Adrenal gland (tissue), 5 donors: ENCODE data around the gene HIBCH.

Experiments
- POLR2A ChIP-seq, 2 donors: fragments of 450-650 bp; IDR thresholded peaks; one replicate each; pipeline ENCODE4 v1.6.1; 2017; ENCODE audit warnings: antibody characterized with exemption in 2 of 2, mild to moderate bottlenecking in 2 of 2, moderate library complexity in 1 of 2
- TF ChIP-seq, protein P1 (sequence below), 6 experiments: fragments of 450-650 bp in 4 of 6; fragments of 200-600 bp in 2 of 6; sonication (generic) in 1 of 6; IDR thresholded peaks; 1 replicate in 5 of 6; 2 replicates in 1 of 6; pipeline versions ENCODE4 v1.5.1 to v1.8.0; 2016 to 2021; ENCODE audit warnings: antibody characterized with exemption in 6 of 6, mild to moderate bottlenecking in 2 of 6, moderate library complexity in 1 of 6
- donor health status: DM: no; HTN: no; CAD: no.

DNA sequence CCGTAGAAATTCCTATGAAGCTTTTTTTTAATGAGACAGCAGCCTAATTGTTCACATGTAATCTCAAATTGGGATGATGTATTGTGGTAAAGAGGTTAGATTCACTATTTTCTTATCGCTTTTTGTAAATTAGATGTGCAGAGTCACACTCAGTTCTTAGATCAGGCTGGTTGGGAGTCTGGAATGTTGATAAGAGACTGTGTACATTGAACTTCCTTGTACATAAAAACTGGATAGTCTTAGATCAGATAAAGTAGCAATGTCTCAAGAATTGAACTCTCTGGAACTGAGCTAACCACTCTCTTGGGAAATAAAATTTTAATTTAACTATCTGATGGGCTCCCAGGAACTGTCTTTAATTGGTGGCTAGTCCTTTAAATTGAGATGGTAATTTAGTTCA lies 149.0 kb downstream of the HIBCH start:
- TF ChIP-seq, protein P1, sequence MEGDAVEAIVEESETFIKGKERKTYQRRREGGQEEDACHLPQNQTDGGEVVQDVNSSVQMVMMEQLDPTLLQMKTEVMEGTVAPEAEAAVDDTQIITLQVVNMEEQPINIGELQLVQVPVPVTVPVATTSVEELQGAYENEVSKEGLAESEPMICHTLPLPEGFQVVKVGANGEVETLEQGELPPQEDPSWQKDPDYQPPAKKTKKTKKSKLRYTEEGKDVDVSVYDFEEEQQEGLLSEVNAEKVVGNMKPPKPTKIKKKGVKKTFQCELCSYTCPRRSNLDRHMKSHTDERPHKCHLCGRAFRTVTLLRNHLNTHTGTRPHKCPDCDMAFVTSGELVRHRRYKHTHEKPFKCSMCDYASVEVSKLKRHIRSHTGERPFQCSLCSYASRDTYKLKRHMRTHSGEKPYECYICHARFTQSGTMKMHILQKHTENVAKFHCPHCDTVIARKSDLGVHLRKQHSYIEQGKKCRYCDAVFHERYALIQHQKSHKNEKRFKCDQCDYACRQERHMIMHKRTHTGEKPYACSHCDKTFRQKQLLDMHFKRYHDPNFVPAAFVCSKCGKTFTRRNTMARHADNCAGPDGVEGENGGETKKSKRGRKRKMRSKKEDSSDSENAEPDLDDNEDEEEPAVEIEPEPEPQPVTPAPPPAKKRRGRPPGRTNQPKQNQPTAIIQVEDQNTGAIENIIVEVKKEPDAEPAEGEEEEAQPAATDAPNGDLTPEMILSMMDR (IDR thresholded peaks at IDR 0.05), result no peak
- TF ChIP-seq POLR2A (IDR thresholded peaks at IDR 0.05), result no peak
